ENCODE results near the gene HIF1A. TPM values are rescaled to one million over a fixed set of nuclear protein-coding genes. Genes with fewer than 3 reads are reported as not detected.

HIF1A gene
- total and polyA plus RNA-seq, 10 of the 15 experiments (the other 5 are each of a cell fraction or from before 2014, with no cell fraction given) = 18.3 to 97.0 (median 75.3) TPM

- no peak for ATAC-seq
- Histone ChIP-seq H3K9ac (ENCODE audit: control insufficient read depth, insufficient read depth, low read length) (no peak overlapping the region), H3K4me3 (no peak overlapping the region), H4K20me1 (ENCODE audit: control insufficient read depth, insufficient read depth) (no peaks in the 10 kb centered on the region), H3K27ac (ENCODE audit: control insufficient read depth, insufficient read depth) (no peak overlapping the region), H3K79me2 (ENCODE audit: control insufficient read depth, insufficient read depth, low read length) (peaks cover 2% of the 10 kb centered on the region), H3K4me1 (ENCODE audit: control insufficient read depth, insufficient read depth, low read length) (peaks cover 15% of the 10 kb centered on the region), H3K27me3 (replicated peaks in 1 of 2; ENCODE audit: control insufficient read depth in 2 of 2, insufficient read depth in 2 of 2, low read length in 1 of 2) (no peaks in the 10 kb centered on the region), H3K36me3 (ENCODE audit: control insufficient read depth in 2 of 2, insufficient read depth in 2 of 2, low read length in 1 of 2) (no peaks in the 10 kb centered on the region), H3K9me3 (replicated peaks; ENCODE audit: control insufficient read depth, insufficient read depth, low read length) (no peaks in the 10 kb centered on the region), H2AFZ (ENCODE audit: control insufficient read depth, low read depth, low read length) (no peak overlapping the region), H3K4me2 (ENCODE audit: control insufficient read depth, insufficient read depth) (no peak overlapping the region)
- ChIA-PET SMC1A (ENCODE audit: uncharacterized antibody, unreplicated experiment) (no interaction called here), RAD21 (ENCODE audit: unreplicated experiment) (interaction anchor here (1.0 kb wide), 1 partner anchor 93 kb away, joined by 3 read pairs; no protein-coding TSS in a partner anchor), POLR2A (interaction anchor here (1.0 kb wide), 1 partner anchor 13 kb away, joined by 4 read pairs; no protein-coding TSS in a partner anchor), CTCF (interaction anchor here (0.5 kb wide), 1 partner anchor 11 kb away, joined by 3 read pairs; no protein-coding TSS in a partner anchor)
- DNase-seq (ENCODE audit: low read depth, low spot score) = no peak
- no peak for FAIRE-seq
- 23% methylated on average over 2 of the region's 2 CpGs for WGBS (ENCODE audit: insufficient coverage, insufficient replicate concordance, low lambda C conversion rate, missing lambda C conversion rate)
- in situ Hi-C loops (cut with MboI) = no loop called here
- BruUV-seq (replicated peaks) = no TSS peak
- intact Hi-C loops (cut with micrococcal nuclease; ENCODE audit: unreplicated experiment) = no loop called here
- TF ChIP-seq BACH1 (IDR thresholded peaks at IDR 0.05; ENCODE audit: borderline replicate concordance) (no peak), IRF3 (IDR thresholded peaks at IDR 0.05) (no peak), RBBP5 (conservative IDR thresholded peaks at IDR 0.05) (no peak), CEBPZ (IDR thresholded peaks at IDR 0.05; ENCODE audit: low read depth, low read length) (no peak), ATF3 (IDR thresholded peaks at IDR 0.05; ENCODE audit: borderline replicate concordance, extremely low read depth, low read depth, low read length) (no peak), ZNF622 (IDR thresholded peaks at IDR 0.05) (no peak), MTA2 (IDR thresholded peaks at IDR 0.05; ENCODE audit: low read depth) (no peak), CHD2 (IDR thresholded peaks at IDR 0.05; ENCODE audit: borderline replicate concordance, low read depth, low read length) (no peak), WRNIP1 (IDR thresholded peaks at IDR 0.05; ENCODE audit: borderline replicate concordance, low read depth, low read length) (no peak), KDM1A (IDR thresholded peaks at IDR 0.05; ENCODE audit: borderline replicate concordance) (no peak), KLF5 (IDR thresholded peaks at IDR 0.05; ENCODE audit: partially characterized antibody) (no peak), ZBTB4 (CRISPR knock-in tag; IDR thresholded peaks at IDR 0.05) (no peak), CBFB (IDR thresholded peaks at IDR 0.05; ENCODE audit: low read depth) (no peak), CTCF (IDR thresholded peaks at IDR 0.05 in 2 of 3, conservative IDR thresholded peaks at IDR 0.05 in 1 of 3; ENCODE audit: control insufficient read depth in 2 of 3, extremely low read depth in 1 of 3, insufficient read depth in 1 of 3, low read depth in 3 of 3, low read length in 3 of 3) (no peak), JUNB (IDR thresholded peaks at IDR 0.05) (no peak)
Measured at GRCh38 chr14:61756135-61756534, 60.8 kb downstream of the HIF1A start.

Data from GM12878 (cell line).